Activated CD8-positive, alpha-beta T cell treated with anti-CD3 and anti-CD28 coated beads, Interleukin-2, amount 10 ng/mL, durations not matched to agents 7 days and 5 days (primary cell): ENCODE measurements around the gene PNPLA2. TPM values are rescaled to one million over a fixed set of nuclear protein-coding genes. Genes with fewer than 3 reads are reported as not detected.

Experiments used
- ATAC-seq: fragments of 150-1000 bp; cut with Tn5 transposase; one replicate; pipeline ENCODE4 v1.10.0; 2021; ENCODE audit warnings: moderate library complexity
- CTCF ChIA-PET: fragments of 350-600 bp; sonication (Branson Sonifier 250); formaldehyde crosslinking; loops from one replicate; lab custom pipeline; 2021; ENCODE audit warnings: antibody characterized with exemption; lab: Charles Lee
- POLR2A ChIA-PET: fragments of 350-600 bp; sonication (Branson Sonifier 250); formaldehyde crosslinking; loops from one replicate; lab custom pipeline; 2021; ENCODE audit warnings: antibody characterized with exemption; lab: Charles Lee
- DNase-seq: peaks from one replicate; pipeline ENCODE4 v3.0.0-alpha.2; 2020
- H3K27ac Mint-ChIP-seq: one replicate; pipeline ENCODE4 v1.8.0; 2021; ENCODE audit warnings: mild to moderate bottlenecking, mixed read lengths
- H3K27me3 Mint-ChIP-seq: one replicate; pipeline ENCODE4 v1.8.0; 2021; ENCODE audit warnings: low read depth, mixed read lengths
- H3K36me3 Mint-ChIP-seq: one replicate; pipeline ENCODE4 v1.8.0; 2021; ENCODE audit warnings: low read depth, mixed read lengths
- H3K4me1 Mint-ChIP-seq: one replicate; pipeline ENCODE4 v1.8.0; 2021; ENCODE audit warnings: low read depth, mixed read lengths
- H3K4me3 Mint-ChIP-seq: one replicate; pipeline ENCODE4 v1.8.0; 2021; ENCODE audit warnings: mild to moderate bottlenecking, mixed read lengths
- H3K9me3 Mint-ChIP-seq: one replicate; pipeline ENCODE4 v1.8.0; 2022; ENCODE audit warnings: mixed read lengths; ENCODE audit not compliant: insufficient read depth
- total RNA-seq, 2 experiments: library from RNA; stranded (reverse); gene quantifications; one replicate each; pipeline ENCODE4 v1.2.3, GENCODE V29; 2021

The PNPLA2 gene
- total RNA-seq, 2 experiments from 2014 or later, result 67.3 to 76.6 TPM

DNA sequence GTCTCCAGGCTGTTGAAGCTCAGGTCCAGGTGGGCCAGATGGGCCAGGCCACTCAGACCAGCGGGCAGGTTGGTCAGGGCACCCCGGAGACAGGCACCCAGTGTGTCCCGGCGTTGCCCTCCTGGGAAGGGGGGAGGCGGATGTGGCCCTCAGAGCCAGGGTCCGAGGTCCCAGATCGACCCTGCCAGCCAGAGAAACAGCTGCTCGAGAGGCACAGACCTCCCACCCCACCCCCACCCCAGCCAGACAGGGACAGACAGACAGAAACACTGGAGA, 15.3 kb upstream of the PNPLA2 start:
- Mint-ChIP-seq H3K4me3 (peak overlapping the region; percentile 82), H3K27me3 (no peaks in the 10 kb centered on the region), H3K4me1 (peaks cover 26% of the 10 kb centered on the region), H3K9me3 (no peaks in the 10 kb centered on the region), H3K27ac (no peak overlapping the region), H3K36me3 (peaks cover 18% of the 10 kb centered on the region)
- no peak for ATAC-seq
- no peak for DNase-seq
- ChIA-PET CTCF (interaction anchor here (2.2 kb wide), 1 partner anchor 16 kb away, joined by 4 read pairs; no protein-coding TSS in a partner anchor), POLR2A (interaction anchor here (1.4 kb wide), 1 partner anchor 12 kb away, joined by 3 read pairs; no protein-coding TSS in a partner anchor)

DNA sequence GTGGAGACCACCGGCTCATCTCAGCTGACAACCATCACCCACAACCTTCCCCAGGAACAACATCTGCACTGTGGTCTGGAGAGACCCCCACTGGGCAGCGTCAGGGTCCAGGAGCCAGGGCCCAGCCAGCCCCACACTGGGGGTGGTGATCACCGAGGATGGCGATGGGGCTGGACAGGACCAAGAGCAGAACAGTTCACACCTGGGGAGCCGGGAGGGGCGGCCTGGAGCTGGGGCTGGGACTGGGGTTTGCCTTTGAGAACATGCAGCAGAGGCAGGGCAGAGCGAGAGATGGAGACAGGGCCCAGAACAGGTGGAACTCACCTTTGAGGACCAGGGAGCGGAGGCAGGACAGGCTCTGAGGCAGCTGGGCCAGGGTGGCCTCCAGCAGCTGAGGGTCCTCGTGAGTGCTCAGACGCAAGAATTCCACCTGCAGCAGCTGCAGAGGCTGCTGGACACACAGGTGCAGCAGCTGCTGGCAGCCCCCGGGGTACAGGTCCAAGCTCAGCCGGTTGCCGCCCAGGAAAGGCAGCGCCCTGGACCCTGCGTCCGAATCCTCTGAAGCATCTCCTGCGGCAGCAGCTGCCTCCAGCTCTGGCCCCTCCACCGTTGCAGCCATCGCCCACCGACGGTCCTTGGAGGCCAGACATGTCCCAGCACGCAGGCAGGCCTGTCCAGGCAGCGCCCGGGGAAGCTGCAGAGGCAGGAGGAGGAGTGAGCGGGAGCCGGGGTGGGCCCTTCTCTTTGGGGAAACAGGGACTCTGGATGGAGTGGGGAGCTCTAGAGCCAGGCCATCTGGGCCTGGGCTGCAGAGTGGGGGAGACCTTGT, 14.7 kb upstream of the PNPLA2 start:
- POLR2A ChIA-PET, result interaction anchor here (0.8 to 2.4 kb wide), 5 partner anchors 12 to 47 kb away, joined by 3 to 9 read pairs (median 3); partner anchors contain the start of gene GATD1
- Mint-ChIP-seq H3K4me3 (peak overlapping the region; percentile 82), H3K27ac (peak overlapping the region; percentile 78), H3K27me3 (no peaks in the 10 kb centered on the region), H3K36me3 (peaks cover 20% of the 10 kb centered on the region), H3K4me1 (peaks cover 27% of the 10 kb centered on the region), H3K9me3 (no peaks in the 10 kb centered on the region)
- DNase-seq (no peak), ATAC-seq (no peak)
- CTCF ChIA-PET, result interaction anchor here (2.2 kb wide), 1 partner anchor 15 kb away, joined by 4 read pairs; no protein-coding TSS in a partner anchor

DNA sequence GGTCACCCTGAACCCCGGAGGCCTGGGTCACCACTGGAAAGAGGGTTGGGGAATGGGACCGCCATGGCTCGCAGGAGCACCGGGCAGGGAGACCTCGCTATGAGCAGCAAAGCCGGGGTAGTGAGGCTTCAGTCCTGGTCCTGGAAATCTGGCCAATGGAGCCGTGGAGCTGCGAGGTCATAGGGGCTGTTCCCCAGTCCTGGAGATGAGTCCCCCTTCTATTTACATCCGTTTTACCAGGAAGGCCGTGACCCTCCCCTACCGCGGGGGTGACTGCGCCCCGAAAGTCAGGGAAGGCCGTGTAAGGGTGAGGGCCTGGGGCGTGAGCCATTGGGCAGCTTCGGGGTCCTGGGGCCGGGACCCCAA, 14.1 kb upstream of the PNPLA2 start:
- ATAC-seq (no peak), DNase-seq (no peak)
- H3K36me3 Mint-ChIP-seq, result peaks cover 18% of the 10 kb centered on the region
- peak overlapping the region; percentile 78 for H3K27ac Mint-ChIP-seq
- POLR2A ChIA-PET, result interaction anchor here (0.8 to 2.4 kb wide), 4 partner anchors 15 to 48 kb away, joined by 3 to 9 read pairs (median 4); partner anchors contain the start of gene GATD1
- H3K27me3 Mint-ChIP-seq, result no peaks in the 10 kb centered on the region
- CTCF ChIA-PET, result interaction anchor here (2.2 kb wide), 1 partner anchor 15 kb away, joined by 4 read pairs; no protein-coding TSS in a partner anchor
- peaks cover 27% of the 10 kb centered on the region for H3K4me1 Mint-ChIP-seq
- no peaks in the 10 kb centered on the region for H3K9me3 Mint-ChIP-seq
- H3K4me3 Mint-ChIP-seq, result peak overlapping the region; percentile 82

- H3K27ac Mint-ChIP-seq, result peak overlapping the region; percentile 97
- H3K4me3 Mint-ChIP-seq, result peak overlapping the region; percentile 93
- no peaks in the 10 kb centered on the region for H3K27me3 Mint-ChIP-seq
- ChIA-PET POLR2A (interaction anchor here (0.6 to 2.3 kb wide), 8 partner anchors 10 to 228 kb away, joined by 3 to 27 read pairs (median 6); partner anchors contain the start of genes PNPLA2 and TSPAN4), CTCF (interaction anchor here (0.5 to 1.9 kb wide), 5 partner anchors 11 to 230 kb away, joined by 3 to 5 read pairs (median 3); partner anchors contain the start of genes CD151 and TSPAN4)
- H3K9me3 Mint-ChIP-seq, result no peaks in the 10 kb centered on the region
- H3K4me1 Mint-ChIP-seq, result peaks cover 48% of the 10 kb centered on the region
- no peak for ATAC-seq
- DNase-seq, result peak; percentile 56
- H3K36me3 Mint-ChIP-seq, result peaks cover 39% of the 10 kb centered on the region
Measured at GRCh38 chr11:808427-809286, 10.1 kb upstream of the PNPLA2 start.

DNA sequence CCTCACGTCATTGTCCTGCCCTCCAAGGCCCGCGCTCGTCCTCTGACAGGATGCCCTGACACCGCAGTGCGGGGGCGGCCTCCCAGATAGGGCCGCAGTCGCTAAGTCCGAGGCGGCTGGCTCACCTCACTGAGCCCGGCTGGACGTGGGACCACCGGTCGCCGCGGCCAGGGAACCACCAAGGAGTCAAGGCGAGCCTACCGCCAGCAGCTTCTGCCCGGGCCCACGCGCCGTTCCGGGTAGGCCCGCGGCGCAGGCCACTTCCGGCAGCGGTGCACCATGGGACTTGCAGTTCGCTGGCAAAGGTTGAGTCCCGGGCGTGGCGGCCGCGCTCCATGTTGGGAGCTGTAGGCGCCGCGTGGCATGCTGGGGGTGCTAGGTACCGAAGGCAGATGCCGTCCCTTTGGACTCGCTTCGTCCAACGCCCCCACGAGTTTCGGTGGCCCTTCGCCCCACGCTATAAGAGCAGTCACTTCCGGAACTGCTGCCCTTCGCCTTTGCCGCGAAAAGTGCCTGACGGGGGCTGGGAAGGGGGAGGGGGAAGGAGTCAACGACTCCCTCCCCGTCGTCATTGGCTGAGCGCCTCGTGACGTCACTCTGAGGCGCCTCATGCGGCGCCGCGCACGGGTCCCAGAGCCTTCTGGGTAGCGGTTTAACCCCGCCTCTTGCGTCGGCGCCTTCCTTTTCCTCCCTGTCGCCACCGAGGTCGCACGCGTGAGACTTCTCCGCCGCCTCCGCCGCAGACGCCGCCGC, 9.3 kb upstream of the PNPLA2 start, which contains the start of gene RPLP2:
TSS of gene RPLP2 (plus strand) at position 681 of the 753 bp plus-strand sequence. CDS start 268 bp downstream, outside the sequence.
- H3K36me3 Mint-ChIP-seq, result peaks cover 39% of the 10 kb centered on the region
- H3K4me3 Mint-ChIP-seq, result peak within 1 kb of the TSS; percentile 93
- peak within 1 kb of the TSS; percentile 97 for H3K27ac Mint-ChIP-seq
- peaks cover 45% of the 10 kb centered on the region for H3K4me1 Mint-ChIP-seq
- POLR2A ChIA-PET, result interaction anchor here (0.6 to 2.3 kb wide), 9 partner anchors 10 to 83 kb away, joined by 3 to 27 read pairs (median 6); partner anchors contain the start of genes PNPLA2 and TSPAN4
- CTCF ChIA-PET, result interaction anchor here (0.5 to 1.9 kb wide), 5 partner anchors 10 to 231 kb away, joined by 3 to 5 read pairs (median 3); partner anchors contain the start of genes CD151 and TSPAN4
- H3K9me3 Mint-ChIP-seq, result no peaks in the 10 kb centered on the region
- DNase-seq, result peak; percentile 98
- ATAC-seq, result peak; percentile 85
- H3K27me3 Mint-ChIP-seq, result no peaks in the 10 kb centered on the region

DNA sequence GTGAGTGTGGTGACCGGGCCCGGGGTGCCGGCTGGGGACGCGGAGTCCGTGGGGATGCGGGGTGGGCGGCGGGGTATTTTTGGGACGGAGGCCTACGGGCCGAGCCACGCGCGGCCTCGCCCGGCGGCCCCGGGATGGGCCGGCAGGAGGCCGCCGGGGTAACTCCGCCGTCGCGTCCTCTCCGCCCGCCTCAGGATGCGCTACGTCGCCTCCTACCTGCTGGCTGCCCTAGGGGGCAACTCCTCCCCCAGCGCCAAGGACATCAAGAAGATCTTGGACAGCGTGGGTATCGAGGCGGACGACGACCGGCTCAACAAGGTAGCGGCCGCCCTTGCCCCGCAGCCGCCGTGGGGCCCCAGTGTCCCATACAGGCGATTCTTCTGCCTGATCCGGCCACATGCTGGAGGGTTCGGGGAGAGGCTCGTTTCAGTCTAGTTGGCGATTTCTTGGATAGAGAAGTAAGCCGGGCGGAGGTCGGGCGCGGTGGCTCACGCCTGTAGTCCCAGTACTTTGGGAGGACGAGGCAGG, 8.6 kb upstream of the PNPLA2 start:
- DNase-seq (no peak), ATAC-seq (peak; percentile 8)
- CTCF ChIA-PET, result interaction anchor here (1.0 to 1.5 kb wide), 2 partner anchors 10 to 22 kb away, joined by 3 read pairs; partner anchors contain the start of gene CD151
- POLR2A ChIA-PET, result interaction anchor here (0.7 to 2.3 kb wide), 8 partner anchors 10 to 84 kb away, joined by 3 to 27 read pairs (median 6); partner anchors contain the start of genes PNPLA2 and TSPAN4
- Mint-ChIP-seq H3K27ac (peak overlapping the region; percentile 97), H3K27me3 (no peaks in the 10 kb centered on the region), H3K36me3 (peaks cover 39% of the 10 kb centered on the region), H3K4me3 (peak overlapping the region; percentile 93), H3K4me1 (peaks cover 45% of the 10 kb centered on the region), H3K9me3 (no peaks in the 10 kb centered on the region)

- Mint-ChIP-seq H3K9me3 (no peaks in the 10 kb centered on the region), H3K4me1 (peaks cover 42% of the 10 kb centered on the region), H3K4me3 (peak overlapping the region; percentile 93), H3K27me3 (no peaks in the 10 kb centered on the region), H3K36me3 (peaks cover 39% of the 10 kb centered on the region), H3K27ac (peak overlapping the region; percentile 89)
- ChIA-PET POLR2A (no interaction called here), CTCF (interaction anchor here (1.8 kb wide), 1 partner anchor 8 kb away, joined by 6 read pairs; no protein-coding TSS in a partner anchor)
- no peak for DNase-seq
- ATAC-seq, result no peak
Measured at GRCh38 chr11:811446-812245, 7.1 kb upstream of the PNPLA2 start.

GRCh38 chr11:812390-812789, 6.3 kb upstream of the PNPLA2 start:
- H3K27me3 Mint-ChIP-seq, result no peaks in the 10 kb centered on the region
- H3K4me1 Mint-ChIP-seq, result peaks cover 42% of the 10 kb centered on the region
- ChIA-PET POLR2A (interaction anchor here (1.4 kb wide), 1 partner anchor 18 kb away, joined by 3 read pairs; no protein-coding TSS in a partner anchor), CTCF (interaction anchor here (1.8 kb wide), 1 partner anchor 7 kb away, joined by 6 read pairs; no protein-coding TSS in a partner anchor)
- H3K4me3 Mint-ChIP-seq, result peak overlapping the region; percentile 28
- DNase-seq (no peak), ATAC-seq (no peak)
- peaks cover 39% of the 10 kb centered on the region for H3K36me3 Mint-ChIP-seq
- H3K27ac Mint-ChIP-seq, result peak overlapping the region; percentile 52
- H3K9me3 Mint-ChIP-seq, result no peaks in the 10 kb centered on the region

DNA sequence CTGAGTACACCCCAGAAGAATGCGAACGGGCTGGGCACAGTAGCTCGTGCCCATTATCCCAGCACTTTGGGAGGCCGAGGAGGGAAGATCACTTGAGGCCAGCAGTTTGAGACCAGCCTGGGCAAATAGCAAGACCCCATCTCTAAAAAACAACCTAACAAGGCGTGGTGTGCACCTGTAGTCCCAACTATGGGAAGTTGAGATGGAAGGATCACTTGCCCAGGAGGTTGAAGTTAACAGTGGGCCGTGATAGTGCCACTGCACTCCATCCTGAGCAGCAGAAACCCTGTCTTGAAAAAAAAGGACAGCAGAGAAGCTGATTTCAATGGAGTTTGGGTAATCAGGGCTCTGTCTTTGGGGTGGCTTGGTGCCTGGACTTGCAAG, 5.7 kb upstream of the PNPLA2 start:
- POLR2A ChIA-PET, result interaction anchor here (1.4 kb wide), 1 partner anchor 17 kb away, joined by 3 read pairs; no protein-coding TSS in a partner anchor
- no peaks in the 10 kb centered on the region for H3K9me3 Mint-ChIP-seq
- DNase-seq, result no peak

More for the DNA sequence above, 5.7 kb upstream of the PNPLA2 start:
- H3K4me1 Mint-ChIP-seq, result peaks cover 36% of the 10 kb centered on the region
- CTCF ChIA-PET, result no interaction called here
- H3K4me3 Mint-ChIP-seq, result no peak overlapping the region
- no peaks in the 10 kb centered on the region for H3K27me3 Mint-ChIP-seq
- no peak for ATAC-seq
- peaks cover 36% of the 10 kb centered on the region for H3K36me3 Mint-ChIP-seq
- H3K27ac Mint-ChIP-seq, result no peak overlapping the region
